ENCODE data around the gene SLC27A4.

The SLC27A4 gene

DNA sequence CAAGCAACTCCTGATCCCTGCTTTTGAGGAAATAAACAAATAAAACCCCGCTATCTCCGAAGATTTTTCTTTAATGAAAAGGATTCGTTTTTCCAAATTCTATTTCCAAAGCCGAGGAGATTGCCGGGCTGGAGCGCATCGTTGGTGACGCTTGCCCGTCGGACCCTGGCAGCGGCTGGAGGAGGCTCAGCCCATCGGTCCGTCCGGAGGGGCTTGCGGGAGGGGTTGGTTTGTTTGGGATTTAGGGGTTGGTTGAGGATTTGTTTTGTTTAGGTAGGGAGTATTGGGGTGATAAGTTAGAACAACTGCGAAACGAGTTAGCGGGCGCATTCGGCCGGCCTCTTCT is 51.6 kb downstream of the SLC27A4 start:
- CTCF ChIA-PET = no interaction called here
- POLR2A ChIA-PET = no interaction called here
- TF ChIP-seq ZNF561 (tag by site-specific recombination; IDR thresholded peaks at IDR 0.05; ENCODE audit: borderline replicate concordance) = no peak
- TF ChIP-seq MYNN (tag by site-specific recombination; IDR thresholded peaks at IDR 0.05; ENCODE audit: borderline replicate concordance) = no peak
- no peak for TF ChIP-seq ZNF433 (tag by site-specific recombination; IDR thresholded peaks at IDR 0.05; ENCODE audit: low read depth)
- no peak for TF ChIP-seq ZNF791 (tag by site-specific recombination; IDR thresholded peaks at IDR 0.05)
- TF ChIP-seq ZNF274 (IDR thresholded peaks at IDR 0.05; ENCODE audit: low read length) = no peak
- no peak for TF ChIP-seq ZNF274 (tag by site-specific recombination; IDR thresholded peaks at IDR 0.05; ENCODE audit: borderline replicate concordance)
- TF ChIP-seq ZNF596 (tag by site-specific recombination; IDR thresholded peaks at IDR 0.05) = no peak
- TF ChIP-seq SALL2 (tag by site-specific recombination; IDR thresholded peaks at IDR 0.05; ENCODE audit: borderline replicate concordance) = no peak
- no peak for TF ChIP-seq ZNF768 (tag by site-specific recombination; IDR thresholded peaks at IDR 0.05)
- no peak for TF ChIP-seq ZNF10 (tag by site-specific recombination; IDR thresholded peaks at IDR 0.05)
- TF ChIP-seq, protein P1, sequence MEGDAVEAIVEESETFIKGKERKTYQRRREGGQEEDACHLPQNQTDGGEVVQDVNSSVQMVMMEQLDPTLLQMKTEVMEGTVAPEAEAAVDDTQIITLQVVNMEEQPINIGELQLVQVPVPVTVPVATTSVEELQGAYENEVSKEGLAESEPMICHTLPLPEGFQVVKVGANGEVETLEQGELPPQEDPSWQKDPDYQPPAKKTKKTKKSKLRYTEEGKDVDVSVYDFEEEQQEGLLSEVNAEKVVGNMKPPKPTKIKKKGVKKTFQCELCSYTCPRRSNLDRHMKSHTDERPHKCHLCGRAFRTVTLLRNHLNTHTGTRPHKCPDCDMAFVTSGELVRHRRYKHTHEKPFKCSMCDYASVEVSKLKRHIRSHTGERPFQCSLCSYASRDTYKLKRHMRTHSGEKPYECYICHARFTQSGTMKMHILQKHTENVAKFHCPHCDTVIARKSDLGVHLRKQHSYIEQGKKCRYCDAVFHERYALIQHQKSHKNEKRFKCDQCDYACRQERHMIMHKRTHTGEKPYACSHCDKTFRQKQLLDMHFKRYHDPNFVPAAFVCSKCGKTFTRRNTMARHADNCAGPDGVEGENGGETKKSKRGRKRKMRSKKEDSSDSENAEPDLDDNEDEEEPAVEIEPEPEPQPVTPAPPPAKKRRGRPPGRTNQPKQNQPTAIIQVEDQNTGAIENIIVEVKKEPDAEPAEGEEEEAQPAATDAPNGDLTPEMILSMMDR (tag by site-specific recombination; IDR thresholded peaks at IDR 0.05) = no peak
- TF ChIP-seq, protein P2, sequence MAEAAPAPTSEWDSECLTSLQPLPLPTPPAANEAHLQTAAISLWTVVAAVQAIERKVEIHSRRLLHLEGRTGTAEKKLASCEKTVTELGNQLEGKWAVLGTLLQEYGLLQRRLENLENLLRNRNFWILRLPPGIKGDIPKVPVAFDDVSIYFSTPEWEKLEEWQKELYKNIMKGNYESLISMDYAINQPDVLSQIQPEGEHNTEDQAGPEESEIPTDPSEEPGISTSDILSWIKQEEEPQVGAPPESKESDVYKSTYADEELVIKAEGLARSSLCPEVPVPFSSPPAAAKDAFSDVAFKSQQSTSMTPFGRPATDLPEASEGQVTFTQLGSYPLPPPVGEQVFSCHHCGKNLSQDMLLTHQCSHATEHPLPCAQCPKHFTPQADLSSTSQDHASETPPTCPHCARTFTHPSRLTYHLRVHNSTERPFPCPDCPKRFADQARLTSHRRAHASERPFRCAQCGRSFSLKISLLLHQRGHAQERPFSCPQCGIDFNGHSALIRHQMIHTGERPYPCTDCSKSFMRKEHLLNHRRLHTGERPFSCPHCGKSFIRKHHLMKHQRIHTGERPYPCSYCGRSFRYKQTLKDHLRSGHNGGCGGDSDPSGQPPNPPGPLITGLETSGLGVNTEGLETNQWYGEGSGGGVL (tag by site-specific recombination; IDR thresholded peaks at IDR 0.05) = no peak
- TF ChIP-seq ZBTB1 (tag by site-specific recombination; IDR thresholded peaks at IDR 0.05) = no peak
- no peak for TF ChIP-seq ZBTB17 (tag by site-specific recombination; IDR thresholded peaks at IDR 0.05)
- TF ChIP-seq ZNF571 (tag by site-specific recombination; IDR thresholded peaks at IDR 0.05) = no peak
- TF ChIP-seq ZNF623 (tag by site-specific recombination; IDR thresholded peaks at IDR 0.05) = no peak
- no peak for TF ChIP-seq ZNF843 (tag by site-specific recombination; IDR thresholded peaks at IDR 0.05)
- TF ChIP-seq, protein P3, sequence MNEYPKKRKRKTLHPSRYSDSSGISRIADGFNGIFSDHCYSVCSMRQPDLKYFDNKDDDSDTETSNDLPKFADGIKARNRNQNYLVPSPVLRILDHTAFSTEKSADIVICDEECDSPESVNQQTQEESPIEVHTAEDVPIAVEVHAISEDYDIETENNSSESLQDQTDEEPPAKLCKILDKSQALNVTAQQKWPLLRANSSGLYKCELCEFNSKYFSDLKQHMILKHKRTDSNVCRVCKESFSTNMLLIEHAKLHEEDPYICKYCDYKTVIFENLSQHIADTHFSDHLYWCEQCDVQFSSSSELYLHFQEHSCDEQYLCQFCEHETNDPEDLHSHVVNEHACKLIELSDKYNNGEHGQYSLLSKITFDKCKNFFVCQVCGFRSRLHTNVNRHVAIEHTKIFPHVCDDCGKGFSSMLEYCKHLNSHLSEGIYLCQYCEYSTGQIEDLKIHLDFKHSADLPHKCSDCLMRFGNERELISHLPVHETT (tag by site-specific recombination; IDR thresholded peaks at IDR 0.05) = no peak
- no peak for TF ChIP-seq ZNF707 (tag by site-specific recombination; IDR thresholded peaks at IDR 0.05)
- TF ChIP-seq SETDB1 (IDR thresholded peaks at IDR 0.05; ENCODE audit: insufficient read length, low read length) = no peak
- Histone ChIP-seq H3K27ac (ENCODE audit: extremely low read depth, low read depth, low read length) (no peak overlapping the region), H3K4me1 (ENCODE audit: control insufficient read depth, insufficient read depth, low read length) (no peaks in the 10 kb centered on the region), H3K4me3 (ENCODE audit: low read depth, low read length) (no peak overlapping the region), H3K9me3 (ENCODE audit: control insufficient read depth, insufficient read depth, low read depth, low read length) (no peaks in the 10 kb centered on the region), H3K36me3 (ENCODE audit: control insufficient read depth in 2 of 2, insufficient read depth in 1 of 2, low read length in 2 of 2) (peaks cover 0 to 34% of the 10 kb centered on the region in 2 experiments; a peak in 1 of 3 replicates)

GRCh38 chr9:128392302-128393144 is 52.2 kb downstream of the SLC27A4 start:
- no peak for TF ChIP-seq ZNF785 (tag by site-specific recombination; IDR thresholded peaks at IDR 0.05)
- TF ChIP-seq ZNF132 (tag by site-specific recombination; IDR thresholded peaks at IDR 0.05; ENCODE audit: borderline replicate concordance) = no peak
- TF ChIP-seq ZNF37A (tag by site-specific recombination; IDR thresholded peaks at IDR 0.05) = no peak
- TF ChIP-seq ZBTB7A (tag by site-specific recombination; IDR thresholded peaks at IDR 0.05; ENCODE audit: low read depth) = no peak
- no peak for TF ChIP-seq BCL11B (tag by site-specific recombination; IDR thresholded peaks at IDR 0.05; ENCODE audit: low read depth)
- TF ChIP-seq ZNF791 (tag by site-specific recombination; IDR thresholded peaks at IDR 0.05) = no peak
- TF ChIP-seq ZSCAN16 (tag by site-specific recombination; IDR thresholded peaks at IDR 0.05) = no peak
- no peak for TF ChIP-seq GLI4 (tag by site-specific recombination; IDR thresholded peaks at IDR 0.05)
- no peak for TF ChIP-seq ZNF23 (tag by site-specific recombination; IDR thresholded peaks at IDR 0.05; ENCODE audit: borderline replicate concordance)
- TF ChIP-seq ZNF623 (tag by site-specific recombination; IDR thresholded peaks at IDR 0.05) = no peak
- TF ChIP-seq ZNF621 (tag by site-specific recombination; IDR thresholded peaks at IDR 0.05) = no peak
- TF ChIP-seq ZNF549 (tag by site-specific recombination; IDR thresholded peaks at IDR 0.05) = no peak
- no peak for TF ChIP-seq ZNF488 (tag by site-specific recombination; IDR thresholded peaks at IDR 0.05)
- TF ChIP-seq ZNF138 (tag by site-specific recombination; IDR thresholded peaks at IDR 0.05; ENCODE audit: borderline replicate concordance) = no peak
- H3K27ac ChIP-seq (ENCODE audit: extremely low read depth, low read depth, low read length) = no peak overlapping the region
- ChIA-PET POLR2A (no interaction called here), CTCF (no interaction called here)
- H3K4me1 ChIP-seq (ENCODE audit: control insufficient read depth, insufficient read depth, low read length) = no peaks in the 10 kb centered on the region
- H3K9me3 ChIP-seq (ENCODE audit: control insufficient read depth, insufficient read depth, low read depth, low read length) = no peaks in the 10 kb centered on the region
- H3K36me3 ChIP-seq (ENCODE audit: control insufficient read depth in 2 of 2, insufficient read depth in 1 of 2, low read length in 2 of 2) = peaks cover 0 to 29% of the 10 kb centered on the region in 2 experiments; a peak in 1 of 3 replicates
- H3K4me3 ChIP-seq (ENCODE audit: low read depth, low read length) = no peak overlapping the region

Data from HEK293 (cell line).